HG03469 (cell line): ENCODE data around the gene KLK7.
"Not testable (repeated sequence)": the region's sequence is repeated elsewhere in the genome, so short reads cannot be mapped to it uniquely, and the experiment has no call there.

ENCODE experiments used
- ATAC-seq: cut with Tn5 transposase; IDR thresholded peaks from one replicate; pipeline ENCODE4 v1.9.1; 2021; ENCODE audit warnings: mild to moderate bottlenecking, moderate library complexity, moderate number of reproducible peaks; ENCODE audit not compliant: unreplicated experiment

Gene KLK7

DNA sequence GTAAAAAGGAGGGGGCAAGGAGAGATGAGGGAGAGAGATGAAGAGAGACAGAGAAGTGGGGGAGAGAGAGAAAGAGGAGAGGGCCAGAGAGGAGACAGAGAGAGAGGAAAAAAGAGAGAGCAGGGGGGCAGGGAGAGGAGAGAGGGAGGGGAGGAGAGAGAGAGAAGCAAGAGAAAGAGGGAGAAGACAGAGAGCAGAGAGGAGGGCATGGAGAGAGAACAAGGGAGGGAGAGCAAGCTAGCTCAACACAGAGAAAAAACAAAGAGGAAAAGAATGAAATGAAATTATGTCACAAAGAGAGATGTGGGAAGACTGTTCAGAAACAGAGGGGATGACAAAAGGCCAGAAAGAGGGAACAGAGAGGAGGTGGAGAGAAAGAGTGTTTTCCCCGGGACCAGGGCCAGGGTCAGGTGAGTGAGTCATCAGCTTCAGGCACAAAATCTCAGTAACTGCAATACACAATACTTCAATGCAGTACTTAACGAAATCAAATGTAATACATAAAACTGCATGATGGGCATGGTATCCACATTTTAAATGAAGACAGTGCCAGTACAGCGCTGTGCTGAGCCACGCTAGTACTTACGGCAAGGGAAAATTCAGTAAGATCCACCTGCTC, 4.8 kb downstream of the KLK7 start:
- no peak for ATAC-seq

DNA sequence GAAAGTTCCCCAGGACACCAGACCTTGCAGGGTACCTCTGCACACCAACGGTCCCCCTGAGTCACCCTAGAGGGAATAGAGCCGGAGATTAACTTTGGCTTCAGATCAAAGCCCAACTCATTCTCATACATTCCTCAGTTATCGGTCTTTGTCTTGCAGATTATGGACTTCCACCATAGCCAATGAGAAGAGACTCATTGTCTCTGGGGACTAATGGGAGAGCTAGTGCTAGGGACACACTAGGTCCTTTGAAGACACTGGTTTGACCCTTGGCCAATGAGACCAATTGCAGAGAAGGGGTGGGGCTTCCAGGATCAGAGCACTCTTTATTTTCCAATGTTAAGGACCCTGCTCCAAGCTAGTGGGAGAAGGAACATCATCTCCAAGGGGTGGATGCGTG, 6.1 kb downstream of the KLK7 start:
- ATAC-seq: no peak

GRCh38 chr19:50975766-50976165, 8.0 kb downstream of the KLK7 start:
- no peak for ATAC-seq

GRCh38 chr19:50974702-50975556, 8.8 kb downstream of the KLK7 start:
- ATAC-seq: no peak

DNA sequence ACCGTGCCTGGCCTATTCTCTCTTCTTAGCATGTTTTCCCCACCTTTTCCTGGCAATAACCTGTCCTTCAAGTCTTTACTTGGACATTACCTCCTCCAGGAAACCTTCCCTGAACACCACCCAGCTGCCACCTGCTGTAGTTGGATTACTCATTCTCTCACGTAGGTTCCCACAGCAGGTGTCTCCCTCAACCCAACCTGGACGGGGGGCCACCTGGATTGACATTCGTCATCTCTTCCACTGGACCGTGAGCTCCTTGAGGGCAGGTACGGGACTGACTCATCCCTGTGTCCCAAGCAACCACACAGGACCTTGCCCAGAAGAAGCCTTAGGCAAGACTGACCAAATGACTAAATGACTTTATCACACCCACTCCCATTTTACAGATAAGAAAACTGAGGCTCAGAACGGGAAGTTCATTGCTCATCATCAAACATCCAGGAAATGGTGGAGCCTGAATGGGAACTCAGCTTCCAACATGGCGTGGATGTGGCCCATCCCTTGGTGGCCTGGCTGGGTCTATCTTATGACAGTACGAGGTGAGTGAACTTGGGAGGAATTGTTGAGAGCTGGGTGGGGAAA, 10.8 kb downstream of the KLK7 start:
- no peak for ATAC-seq

GRCh38 chr19:50969810-50970209, 13.9 kb downstream of the KLK7 start:
- ATAC-seq: not testable (repeated sequence)

DNA sequence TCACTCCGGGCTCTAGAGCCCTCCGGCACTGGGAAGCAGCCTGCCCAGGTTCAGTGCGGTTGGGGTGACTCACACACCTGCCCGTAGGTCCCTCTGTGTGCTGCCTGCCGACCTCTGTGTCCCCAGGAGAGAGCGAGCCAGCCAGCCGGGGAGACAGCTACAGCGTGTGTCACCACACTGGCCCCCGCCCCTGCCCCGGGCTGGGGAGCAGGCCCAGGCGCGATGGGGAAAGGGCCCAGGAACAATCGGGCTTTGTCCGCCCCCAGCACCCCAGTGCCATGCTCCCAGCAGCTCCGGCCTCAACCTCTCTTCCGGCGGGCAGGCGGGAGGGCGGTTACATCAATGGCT, 14.3 kb downstream of the KLK7 start, which contains the start of gene KLK6:
Gene KLK6, minus strand, starts transcription at position 179 of the 348 bp plus-strand sequence. CDS start 1,487 bp downstream, outside the sequence.
- ATAC-seq: no peak

DNA sequence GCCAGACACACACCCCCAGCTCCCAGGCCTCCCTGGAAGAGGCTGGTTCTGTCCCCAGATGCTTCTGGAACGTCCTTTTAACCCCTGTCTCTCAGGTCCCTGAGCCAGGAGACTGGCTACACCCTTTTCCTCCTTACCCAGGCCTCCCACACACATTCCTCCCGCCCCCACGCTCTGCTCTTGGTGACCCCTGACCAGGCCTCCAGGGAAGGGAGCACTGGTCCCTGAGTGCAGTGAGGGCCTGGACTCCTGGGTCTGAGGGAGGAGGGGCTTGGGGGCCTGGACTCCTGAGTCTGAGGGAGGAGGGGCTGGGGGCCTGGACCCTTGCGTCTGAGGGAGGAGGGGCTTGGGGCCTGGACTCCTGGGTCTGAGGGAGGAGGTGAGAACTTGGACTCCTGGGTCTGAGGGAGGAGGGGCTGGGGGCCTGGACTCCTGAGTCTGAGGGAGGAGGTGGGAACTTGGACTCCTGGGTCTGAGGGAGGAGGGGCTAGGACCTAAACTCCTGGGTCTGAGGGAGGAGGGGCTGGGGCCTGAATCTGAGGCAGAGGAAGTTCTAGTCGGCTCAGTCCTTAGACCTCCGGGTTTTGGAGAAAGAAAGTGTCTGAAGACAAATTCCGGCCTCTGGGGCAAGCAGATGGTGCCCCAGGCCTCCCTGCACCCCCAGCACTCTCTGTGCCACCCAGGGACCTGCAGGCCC, 14.9 kb downstream of the KLK7 start:
- ATAC-seq: no peak

DNA sequence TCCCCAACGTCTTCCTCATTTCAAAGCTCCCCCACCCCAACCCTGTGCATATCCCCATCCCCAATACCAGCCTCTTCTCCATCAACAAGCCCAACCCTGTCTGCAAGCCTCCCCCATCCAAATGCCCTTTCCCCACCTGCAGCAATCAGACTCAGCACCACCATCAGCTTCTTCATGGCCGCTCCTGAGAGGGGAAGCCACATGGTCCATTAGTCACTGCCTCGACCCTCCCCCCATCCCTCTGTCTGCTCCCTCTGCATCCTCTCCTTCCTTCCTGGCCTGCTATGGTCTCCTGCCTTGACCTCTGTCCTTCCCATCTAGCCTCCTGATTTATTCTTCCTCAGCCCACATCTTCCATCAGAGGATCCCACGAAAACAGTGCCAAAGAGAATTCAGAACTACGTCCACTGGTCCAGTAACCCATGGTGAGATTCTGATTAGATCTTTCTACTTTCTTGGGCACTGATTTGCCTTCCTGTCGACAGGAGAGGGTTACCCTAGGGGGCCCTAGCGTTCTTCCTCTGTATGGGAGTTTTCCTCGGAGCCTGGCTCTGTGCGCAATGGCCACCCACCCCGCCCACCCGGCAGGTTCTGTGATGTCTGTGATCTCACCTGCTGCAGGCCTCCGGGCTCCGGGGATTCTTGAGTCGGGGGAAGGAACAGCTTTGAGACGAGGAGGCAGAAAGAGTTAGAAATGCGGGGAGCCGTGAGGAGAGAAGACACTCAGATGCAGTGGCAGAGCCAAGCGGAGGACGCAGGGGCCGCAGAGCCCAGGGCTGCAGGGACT, 15.6 kb downstream of the KLK7 start:
- ATAC-seq: no peak

GRCh38 chr19:50964266-50964665, 19.5 kb downstream of the KLK7 start:
- no peak for ATAC-seq

DNA sequence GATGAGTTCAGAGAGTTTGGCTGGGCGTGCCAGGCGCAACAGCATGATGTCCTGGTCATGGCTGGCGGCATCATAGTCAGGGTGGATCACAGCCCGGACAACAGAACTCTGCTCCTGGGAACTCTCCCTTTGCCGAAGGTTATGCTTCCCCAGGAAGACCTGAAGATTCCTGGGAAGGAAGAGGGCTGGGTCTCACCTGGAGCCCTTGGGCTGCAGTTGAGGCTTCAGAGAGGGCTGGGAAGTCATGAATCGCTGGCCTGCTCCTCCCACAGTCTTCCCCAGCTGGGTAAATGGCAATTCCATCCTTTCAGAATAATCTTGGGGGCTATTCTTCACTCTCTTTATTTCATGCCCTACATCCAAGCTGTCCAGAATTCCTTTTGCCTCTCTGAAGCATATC, 20.3 kb downstream of the KLK7 start:
- ATAC-seq: no peak

DNA sequence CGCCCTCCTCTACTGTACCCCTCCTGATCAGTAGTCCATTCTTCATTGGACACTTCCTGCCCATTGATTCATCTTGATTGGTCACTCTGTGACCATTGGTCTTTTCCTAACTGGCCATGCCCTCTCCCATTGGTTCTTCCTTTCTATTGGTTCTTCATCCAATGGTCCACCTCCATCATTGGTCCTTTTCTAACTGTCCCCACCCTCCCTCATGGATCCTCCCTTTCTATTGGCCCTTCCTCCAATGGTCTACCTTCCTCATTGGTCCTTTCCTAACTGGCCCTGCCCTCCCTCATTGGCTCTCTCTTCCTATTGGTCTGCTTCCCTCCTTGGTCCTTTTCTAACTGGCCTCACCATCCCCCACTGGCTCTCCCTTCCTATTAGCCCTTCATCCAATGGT, 21.5 kb downstream of the KLK7 start:
- ATAC-seq: no peak

GRCh38 chr19:50959731-50960500, 23.8 kb downstream of the KLK7 start:
- no peak for ATAC-seq

- ATAC-seq: no peak
Measured at GRCh38 chr19:50957587-50957986, 26.1 kb downstream of the KLK7 start.

DNA sequence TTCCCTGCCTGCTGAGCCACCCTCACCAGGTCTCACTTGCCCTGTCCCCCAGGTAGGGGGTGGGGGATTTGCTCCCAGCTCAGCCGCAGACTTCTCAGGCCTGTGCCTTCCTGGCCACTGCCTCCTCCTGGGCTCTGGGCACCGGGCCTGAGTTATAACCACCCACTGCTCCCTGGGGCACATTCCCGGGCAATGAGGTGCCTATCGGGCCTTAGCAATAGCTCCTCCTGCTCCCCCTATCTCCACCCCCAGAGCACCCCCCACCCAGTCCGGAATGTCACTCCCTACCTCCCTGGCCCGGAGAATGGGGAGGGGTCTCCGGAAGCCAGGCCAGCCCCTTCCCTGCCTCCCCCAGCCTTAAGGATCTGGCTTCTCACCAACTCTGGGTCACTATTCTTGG, 30.8 kb downstream of the KLK7 start, which contains the start of gene KLK5:
Gene KLK5, minus strand, starts transcription at position 129 of the 400 bp plus-strand sequence. CDS start 381 bp downstream, outside the sequence.
- ATAC-seq: no peak

DNA sequence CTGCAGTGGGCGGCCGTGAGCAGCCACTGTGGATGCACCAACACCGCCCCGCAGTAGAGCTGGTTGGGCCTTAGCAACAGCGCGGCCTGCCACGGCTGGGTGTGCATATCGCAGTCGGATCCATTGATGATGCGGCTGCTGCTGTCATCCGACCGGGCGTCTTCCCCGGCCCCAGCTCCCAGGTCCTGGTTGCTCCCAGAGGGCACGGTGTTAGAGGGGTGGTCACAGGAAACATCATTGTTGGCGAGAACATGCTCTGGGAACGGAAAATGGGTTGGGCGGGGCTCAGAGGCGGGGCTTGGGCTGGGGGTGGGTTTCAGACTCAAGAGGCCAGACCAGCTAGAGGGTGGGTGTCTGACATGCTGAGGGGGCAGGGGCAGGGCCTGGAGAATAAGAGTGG, 33.9 kb downstream of the KLK7 start:
- ATAC-seq: no peak

DNA sequence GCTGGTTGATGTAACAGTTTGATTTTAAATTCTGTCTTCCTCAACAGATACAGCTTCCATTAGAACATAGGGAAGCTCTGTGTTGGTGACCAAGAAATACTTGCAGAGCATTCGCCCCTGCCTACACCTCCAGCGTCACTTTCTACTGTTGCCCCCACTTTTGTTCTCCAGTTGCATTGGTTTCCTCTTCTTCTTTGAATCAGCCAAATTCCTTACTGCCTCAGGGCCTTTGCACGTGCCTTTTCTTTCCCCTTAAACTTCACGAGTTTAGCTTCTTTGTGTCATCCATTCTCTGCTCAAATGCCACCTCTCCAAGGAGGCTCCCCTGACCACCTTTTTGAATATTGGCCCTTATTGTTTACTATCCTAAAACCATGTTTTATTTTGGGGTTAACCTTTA, 36.6 kb downstream of the KLK7 start:
- ATAC-seq: no peak

- ATAC-seq: no peak
Measured at GRCh38 chr19:50944795-50945194, 38.9 kb downstream of the KLK7 start.

- no peak for ATAC-seq
Measured at GRCh38 chr19:50943074-50943828, 40.5 kb downstream of the KLK7 start.
